ENCODE data around the gene CFB.

GRCh38 chr6:31965700-31966099 is 19.8 kb downstream of the CFB start:
- TF ChIP-seq CTCF (IDR thresholded peaks at IDR 0.05; ENCODE audit: low read depth, low read length) (no peak), POLR2A (IDR thresholded peaks at IDR 0.05; ENCODE audit: extremely low read depth, insufficient read length) (no peak)

Data from NB4 (cell line).